Measurements from ENCODE around the gene ECEL1.

The ECEL1 gene

GRCh38 chr2:232522623-232523401 is 35.2 kb upstream of the ECEL1 start:
- no peak for DNase-seq (ENCODE audit: low spot score)

- DNase-seq (ENCODE audit: low spot score), result peak; percentile 93
Observed at GRCh38 chr2:232521959-232522622, 34.5 kb upstream of the ECEL1 start.

- no peak for DNase-seq (ENCODE audit: low spot score)
Observed at GRCh38 chr2:232521098-232521497, 33.5 kb upstream of the ECEL1 start.

- no peak for DNase-seq (ENCODE audit: low spot score)
Observed at GRCh38 chr2:232520489-232520888, 32.9 kb upstream of the ECEL1 start.

GRCh38 chr2:232519581-232520438 is 32.2 kb upstream of the ECEL1 start, which contains the start of gene PRSS56:
TSS of gene PRSS56 (plus strand) at chr2:232520388. CDS start at chr2:232520599, 211 bp downstream.
- DNase-seq (ENCODE audit: low spot score), result no peak

- DNase-seq (ENCODE audit: low spot score), result no peak
Observed at GRCh38 chr2:232518844-232519243, 31.2 kb upstream of the ECEL1 start.

- no peak for DNase-seq (ENCODE audit: low spot score)
Observed at GRCh38 chr2:232516551-232516950, 28.9 kb upstream of the ECEL1 start.

GRCh38 chr2:232515639-232516038 is 28.0 kb upstream of the ECEL1 start:
- DNase-seq (ENCODE audit: low spot score), result no peak

GRCh38 chr2:232513353-232513752 is 25.7 kb upstream of the ECEL1 start:
- DNase-seq (ENCODE audit: low spot score), result no peak

- DNase-seq (ENCODE audit: low spot score), result no peak
Observed at GRCh38 chr2:232512602-232513001, 25.0 kb upstream of the ECEL1 start.

- DNase-seq (ENCODE audit: low spot score), result no peak
Observed at GRCh38 chr2:232511336-232511890, 23.8 kb upstream of the ECEL1 start.

GRCh38 chr2:232508251-232508650 is 20.6 kb upstream of the ECEL1 start:
- no peak for DNase-seq (ENCODE audit: low spot score)

GRCh38 chr2:232506709-232507108 is 19.1 kb upstream of the ECEL1 start:
- no peak for DNase-seq (ENCODE audit: low spot score)

GRCh38 chr2:232505856-232506255 is 18.2 kb upstream of the ECEL1 start:
- DNase-seq (ENCODE audit: low spot score), result no peak

- no peak for DNase-seq (ENCODE audit: low spot score)
Observed at GRCh38 chr2:232504438-232504837, 16.8 kb upstream of the ECEL1 start.

- DNase-seq (ENCODE audit: low spot score), result no peak
Observed at GRCh38 chr2:232503809-232504323, 16.2 kb upstream of the ECEL1 start.

GRCh38 chr2:232502911-232503808 is 15.5 kb upstream of the ECEL1 start:
- DNase-seq (ENCODE audit: low spot score), result peak; percentile 63

- no peak for DNase-seq (ENCODE audit: low spot score)
Observed at GRCh38 chr2:232502511-232502910, 14.9 kb upstream of the ECEL1 start.

- DNase-seq (ENCODE audit: low spot score), result no peak
Observed at GRCh38 chr2:232501794-232502390, 14.3 kb upstream of the ECEL1 start.

- peak; percentile 59 for DNase-seq (ENCODE audit: low spot score)
Observed at GRCh38 chr2:232501331-232501771, 13.7 kb upstream of the ECEL1 start.

Measured in D341Med (cell line).